ENCODE measurements around the gene PRSS36.
"Not testable (repeated sequence)": the region's sequence is repeated elsewhere in the genome, so short reads cannot be mapped to it uniquely, and the experiment has no call there.

Gene PRSS36

DNA sequence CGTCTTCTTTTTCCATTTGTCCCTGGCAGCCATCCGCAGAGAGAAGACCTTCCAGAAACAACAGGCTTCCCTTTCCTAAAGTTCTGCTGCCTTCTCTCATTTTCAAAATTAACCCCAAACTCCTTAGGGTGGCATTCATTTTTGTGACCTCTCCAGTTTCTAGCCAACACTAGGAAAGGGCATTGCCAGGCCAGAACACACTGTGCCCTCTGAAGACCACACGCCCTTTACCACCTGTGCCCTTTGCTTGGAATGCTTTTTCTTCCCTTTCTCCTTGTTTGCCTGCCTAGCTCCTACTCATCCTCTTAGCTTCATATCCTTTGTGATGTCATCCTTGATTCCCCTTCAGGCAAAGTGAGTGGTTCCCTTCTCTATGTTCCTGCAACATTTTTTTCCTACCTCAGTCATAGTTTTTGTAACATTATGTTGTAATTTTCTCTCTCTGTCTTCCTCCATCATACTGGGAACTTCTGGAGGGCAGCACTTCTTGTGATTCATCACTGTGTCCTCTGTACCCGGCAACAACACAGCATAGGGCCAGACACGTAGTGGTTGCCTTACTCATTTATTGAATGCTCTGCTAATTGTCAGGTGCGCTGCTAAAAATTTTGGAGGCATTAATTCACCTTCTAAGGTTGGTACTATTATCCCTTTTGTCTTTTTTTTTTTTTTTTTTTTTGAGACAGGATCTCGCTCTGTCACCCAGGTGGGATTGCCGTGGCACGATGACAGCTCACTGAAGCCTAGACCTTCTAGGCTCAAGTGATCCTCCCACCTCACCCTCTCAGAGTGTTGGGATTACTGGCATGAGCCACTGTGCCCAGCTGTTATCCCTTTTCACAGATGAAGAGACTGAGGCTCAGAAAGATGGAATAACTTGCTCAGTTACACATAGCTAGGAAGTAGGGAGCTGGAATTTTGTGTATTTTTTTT lies 31.4 kb downstream of the PRSS36 start:
- DNase-seq: peak; percentile 24

DNA sequence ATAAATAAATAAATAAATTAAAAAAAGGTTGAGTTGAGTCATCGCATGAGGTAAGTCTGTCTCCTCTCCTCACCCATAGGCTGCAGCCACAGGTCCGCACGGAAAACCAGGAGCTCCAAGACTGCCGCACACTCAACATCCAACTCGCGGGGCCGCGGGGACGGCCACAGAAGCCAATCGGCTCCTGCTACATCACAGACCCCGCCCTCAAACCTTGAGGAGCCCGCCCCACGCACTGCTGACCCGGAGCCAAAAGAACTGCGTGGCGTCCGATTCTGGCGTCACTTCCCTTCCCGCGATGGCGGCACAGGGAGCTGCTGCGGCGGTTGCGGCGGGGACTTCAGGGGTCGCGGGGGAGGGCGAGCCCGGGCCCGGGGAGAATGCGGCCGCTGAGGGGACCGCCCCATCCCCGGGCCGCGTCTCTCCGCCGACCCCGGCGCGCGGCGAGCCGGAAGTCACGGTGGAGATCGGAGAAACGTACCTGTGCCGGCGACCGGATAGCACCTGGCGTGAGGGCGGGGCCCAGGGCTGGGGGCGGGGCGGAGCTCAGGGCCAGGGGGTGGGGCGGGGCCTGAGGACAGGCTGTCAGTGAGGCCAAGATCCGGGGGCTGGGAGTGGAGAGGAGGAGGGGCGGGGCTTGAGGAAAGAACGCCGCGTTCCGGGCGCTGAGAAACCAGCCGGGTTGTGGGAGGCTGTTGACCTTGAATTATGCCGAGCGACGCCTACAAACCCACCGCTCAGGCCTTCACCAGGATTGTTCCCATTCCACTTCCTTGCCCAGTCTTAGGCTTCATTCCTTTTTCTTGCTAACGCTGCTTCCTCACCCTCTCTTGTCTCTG lies 32.3 kb downstream of the PRSS36 start, which contains the start of gene KAT8:
KAT8 (plus strand) TSS at position 281 of the 839 bp plus-strand sequence; CDS start at position 299, 18 bp downstream.
- DNase-seq: peak; percentile 94

DNA sequence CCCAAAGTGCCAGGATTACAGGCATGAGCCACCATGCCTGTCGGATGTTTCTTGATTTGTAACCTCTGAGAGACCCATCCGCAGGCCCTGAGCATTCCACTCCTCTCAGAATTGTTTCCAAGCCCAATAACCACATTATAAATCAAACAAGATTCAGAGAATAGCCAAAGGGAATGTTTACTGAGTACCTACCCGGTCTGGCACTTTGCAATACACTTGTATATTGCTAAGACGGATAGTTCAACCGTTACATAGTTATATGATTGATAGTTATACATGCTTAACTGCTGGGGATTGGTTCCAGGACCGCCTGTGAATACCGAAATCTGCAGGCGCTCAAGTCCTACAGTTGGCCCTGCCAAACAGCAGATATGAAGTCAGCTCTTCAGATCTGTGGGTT lies 35.4 kb downstream of the PRSS36 start:
- no peak for DNase-seq

DNA sequence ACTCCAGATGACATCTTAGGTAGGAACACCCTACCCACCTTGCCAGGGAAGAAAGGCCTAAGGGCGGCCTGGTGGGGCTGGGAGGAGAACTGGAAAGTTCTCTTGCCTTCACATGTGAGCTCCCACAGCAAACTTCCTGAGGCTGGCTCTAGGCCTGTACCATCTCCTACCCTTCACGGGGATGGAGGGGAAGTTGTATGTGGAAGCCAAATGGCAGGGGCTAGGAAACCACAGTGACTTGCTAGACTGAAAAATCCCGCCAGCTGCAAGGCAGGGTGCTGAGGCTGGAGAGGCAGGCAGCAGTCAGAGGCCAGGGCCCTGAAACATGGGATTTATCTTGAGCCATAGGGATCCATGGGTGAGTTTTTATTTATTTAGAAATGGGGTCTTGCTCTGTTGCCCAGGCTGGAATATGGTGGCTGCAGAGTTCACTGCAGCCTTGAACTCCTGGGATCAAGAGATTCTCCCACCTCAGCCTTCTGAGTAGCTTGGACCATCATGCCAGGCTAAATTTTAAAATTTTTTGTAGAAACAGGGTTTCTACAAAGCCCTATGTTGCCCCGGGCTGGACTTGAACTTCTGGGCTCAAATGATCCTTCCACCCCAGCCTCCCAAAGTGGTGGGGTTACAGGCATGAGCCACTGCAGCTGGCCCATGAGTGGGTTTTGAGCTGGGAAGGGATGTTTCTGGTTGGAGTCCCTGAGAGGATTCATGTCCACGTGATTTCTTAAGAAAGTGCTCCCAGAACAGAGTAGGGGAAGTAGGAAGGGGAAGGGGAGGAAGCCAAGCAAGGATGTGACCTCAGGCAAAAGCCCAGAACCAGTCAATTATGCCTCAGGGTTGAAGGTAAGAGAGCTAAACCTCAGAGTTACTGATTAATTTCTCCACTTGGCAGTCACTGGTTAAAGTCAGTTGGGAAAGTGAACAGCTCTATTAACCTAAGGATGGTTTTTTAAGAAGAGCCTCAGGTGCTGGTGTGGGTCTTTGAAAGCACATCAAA lies 36.4 kb downstream of the PRSS36 start:
- peak; percentile 79 for DNase-seq

DNA sequence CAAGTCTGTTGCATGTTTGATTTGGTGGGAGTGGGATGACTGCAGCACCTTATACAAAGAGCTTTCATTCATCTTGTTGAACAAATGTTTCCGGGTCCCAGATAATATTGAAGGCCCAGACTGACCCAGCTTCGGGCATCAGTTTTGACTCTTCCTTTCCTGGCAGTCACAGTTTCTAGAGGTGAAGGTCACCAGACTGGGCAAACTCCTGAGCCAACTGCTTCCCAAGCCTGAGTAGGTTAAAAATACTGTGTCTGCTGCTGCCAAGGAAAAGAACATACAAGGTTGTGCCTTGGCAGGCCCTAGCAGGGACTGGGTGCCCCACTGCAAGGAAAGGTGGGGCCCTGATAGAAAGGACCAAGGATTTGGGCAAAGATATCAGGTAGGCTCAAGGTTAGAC lies 37.2 kb downstream of the PRSS36 start:
- no peak for DNase-seq

DNA sequence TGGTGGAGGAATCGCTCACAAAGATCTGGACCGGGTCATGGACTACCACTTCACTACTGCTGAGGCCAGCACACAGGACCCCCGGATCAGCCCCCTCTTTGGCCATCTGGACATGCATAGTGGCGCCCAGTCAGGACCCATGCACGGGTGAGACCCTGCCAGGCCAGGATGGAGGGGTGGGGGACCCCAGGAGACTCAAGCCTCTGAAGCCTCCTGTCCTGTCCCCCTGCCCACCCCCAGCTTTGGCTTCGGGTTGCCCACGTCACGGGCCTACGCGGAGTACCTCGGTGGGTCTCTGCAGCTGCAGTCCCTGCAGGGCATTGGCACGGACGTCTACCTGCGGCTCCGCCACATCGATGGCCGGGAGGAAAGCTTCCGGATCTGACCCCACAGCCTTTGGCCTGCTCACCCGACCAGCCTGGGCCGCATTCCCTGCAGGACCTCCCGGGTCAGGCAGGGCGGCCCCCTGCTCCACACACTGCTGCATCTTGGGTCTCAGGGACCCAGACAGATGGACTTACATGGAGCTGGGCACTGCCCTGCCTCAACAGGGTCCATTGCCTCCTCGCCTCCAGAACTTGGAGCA lies 37.9 kb downstream of the PRSS36 start:
- no peak for DNase-seq

DNA sequence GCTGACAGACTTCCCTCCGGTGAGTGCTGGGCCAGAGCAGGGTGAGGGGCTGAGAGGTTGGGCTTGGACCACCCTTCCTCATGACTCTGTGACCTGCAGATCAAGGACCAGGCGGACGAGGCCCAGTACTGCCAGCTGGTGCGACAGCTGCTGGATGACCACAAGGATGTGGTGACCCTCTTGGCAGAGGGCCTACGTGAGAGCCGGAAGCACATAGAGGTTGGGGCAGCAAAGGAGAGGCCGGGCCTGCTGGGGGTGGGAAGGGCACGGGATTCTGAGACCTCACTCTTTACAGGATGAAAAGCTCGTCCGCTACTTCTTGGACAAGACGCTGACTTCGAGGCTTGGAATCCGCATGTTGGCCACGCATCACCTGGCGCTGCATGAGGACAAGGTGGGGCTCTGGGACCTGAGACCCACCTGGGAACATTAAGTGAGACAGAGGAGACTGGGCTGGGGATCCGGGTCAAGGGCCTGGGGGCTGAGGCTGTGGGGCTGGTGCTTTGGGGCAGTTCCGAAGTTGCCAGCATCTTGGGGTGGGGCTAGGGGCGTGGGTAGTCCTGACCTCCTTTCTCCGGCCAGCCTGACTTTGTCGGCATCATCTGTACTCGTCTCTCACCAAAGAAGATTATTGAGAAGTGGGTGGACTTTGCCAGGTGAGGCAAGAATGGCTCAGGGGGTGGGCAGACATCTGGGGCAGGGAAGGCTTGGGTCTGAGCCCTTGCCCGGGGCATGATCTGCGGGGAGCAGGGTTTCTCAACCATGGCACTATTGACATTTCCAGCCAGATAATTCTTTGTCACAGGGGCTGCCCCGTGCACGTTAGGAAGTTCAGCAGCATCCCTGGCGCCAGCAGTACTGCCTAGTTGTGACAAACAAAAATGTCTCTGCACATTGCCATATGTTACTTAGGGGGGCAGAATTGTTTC lies 39.5 kb downstream of the PRSS36 start:
- DNase-seq: no peak

DNA sequence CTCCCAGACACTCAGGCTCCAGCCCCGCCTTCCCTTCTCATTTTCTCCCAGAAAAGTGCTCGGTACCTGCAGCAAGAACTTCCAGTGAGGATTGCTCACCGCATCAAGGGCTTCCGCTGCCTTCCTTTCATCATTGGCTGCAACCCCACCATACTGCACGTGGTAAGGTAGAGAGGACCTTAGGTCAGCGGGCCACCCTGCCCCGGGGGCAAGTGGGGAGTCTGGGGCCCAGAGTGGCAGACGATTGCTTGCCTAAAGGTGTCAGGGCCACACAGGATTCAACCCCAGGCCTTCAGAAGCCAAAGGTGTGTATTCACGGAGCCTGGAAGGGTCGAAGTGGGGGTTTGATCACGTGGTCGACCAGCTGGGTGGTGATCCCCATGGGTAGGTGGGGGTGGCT lies 40.2 kb downstream of the PRSS36 start:
- DNase-seq: no peak

DNA sequence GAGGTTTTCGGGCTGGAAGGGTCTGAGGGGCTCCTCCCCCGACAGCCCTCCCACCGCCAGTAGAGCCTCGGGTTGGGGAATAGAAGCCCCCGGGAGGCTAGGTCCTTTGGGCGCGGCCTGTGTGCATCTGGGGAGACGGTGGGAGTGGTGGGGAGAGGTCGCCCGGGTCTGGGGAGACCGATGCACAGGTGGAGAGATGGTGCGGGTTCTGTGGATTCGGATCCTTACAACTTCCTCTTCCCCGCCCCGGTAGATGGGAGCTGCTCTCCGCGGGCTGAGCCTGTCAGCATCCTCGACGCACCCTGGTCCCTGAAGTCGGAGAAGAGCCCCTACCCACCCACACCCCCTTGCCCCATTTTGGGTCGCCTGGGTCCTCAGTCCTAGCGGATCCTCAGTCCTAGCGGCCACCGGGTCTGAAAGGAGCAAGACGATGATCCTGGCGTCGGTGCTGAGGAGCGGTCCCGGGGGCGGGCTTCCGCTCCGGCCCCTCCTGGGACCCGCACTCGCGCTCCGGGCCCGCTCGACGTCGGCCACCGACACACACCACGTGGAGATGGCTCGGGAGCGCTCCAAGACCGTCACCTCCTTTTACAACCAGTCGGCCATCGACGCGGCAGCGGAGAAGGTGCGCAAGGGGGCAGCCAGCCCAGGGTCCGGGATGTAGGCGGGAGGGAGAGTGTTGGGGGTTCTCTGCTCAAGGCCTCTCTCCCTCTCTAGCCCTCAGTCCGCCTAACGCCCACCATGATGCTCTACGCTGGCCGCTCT lies 40.9 kb downstream of the PRSS36 start:
- no peak for DNase-seq

DNA sequence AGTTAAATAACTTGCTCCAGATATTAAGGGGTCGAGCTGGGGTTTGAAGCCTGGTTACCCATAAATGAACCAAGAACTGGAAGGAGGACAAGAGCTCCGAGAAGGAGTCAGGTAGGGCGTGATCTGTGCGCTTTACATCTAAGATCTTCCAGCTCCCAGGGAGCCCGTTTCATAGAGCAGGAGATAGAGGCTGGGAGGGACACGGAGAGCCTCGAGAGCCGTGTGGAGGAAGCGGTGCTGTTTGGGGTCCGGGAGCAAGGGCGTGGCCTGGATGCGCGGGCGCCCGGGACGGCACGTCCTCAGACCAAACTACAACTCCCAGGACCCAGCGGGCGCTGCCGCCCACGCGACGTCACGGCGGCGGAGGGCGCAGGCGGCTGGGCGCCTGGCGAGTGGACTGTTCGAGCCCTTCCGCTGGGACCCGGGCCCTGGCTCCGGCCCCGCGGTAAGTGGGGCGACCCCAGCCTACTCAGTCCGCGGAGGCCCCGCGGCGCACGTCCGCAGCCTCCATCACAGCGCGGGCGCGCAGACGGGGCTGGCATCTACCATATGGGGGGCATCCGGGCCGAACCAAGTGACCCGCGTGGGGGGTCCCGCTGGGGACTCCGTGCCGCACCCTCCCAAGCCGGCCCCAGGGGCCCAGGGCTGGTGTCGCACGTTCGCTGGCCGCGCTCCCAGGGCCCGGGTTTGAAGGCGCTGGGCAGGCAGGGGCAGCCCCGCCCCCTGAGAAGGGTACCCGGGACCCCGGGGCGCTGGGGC lies 41.7 kb downstream of the PRSS36 start, which contains the start of gene BCKDK:
BCKDK (plus strand) TSS at position 352 of the 759 bp plus-strand sequence. CDS start 838 bp downstream, outside the sequence.
- DNase-seq: peak; percentile 28

DNA sequence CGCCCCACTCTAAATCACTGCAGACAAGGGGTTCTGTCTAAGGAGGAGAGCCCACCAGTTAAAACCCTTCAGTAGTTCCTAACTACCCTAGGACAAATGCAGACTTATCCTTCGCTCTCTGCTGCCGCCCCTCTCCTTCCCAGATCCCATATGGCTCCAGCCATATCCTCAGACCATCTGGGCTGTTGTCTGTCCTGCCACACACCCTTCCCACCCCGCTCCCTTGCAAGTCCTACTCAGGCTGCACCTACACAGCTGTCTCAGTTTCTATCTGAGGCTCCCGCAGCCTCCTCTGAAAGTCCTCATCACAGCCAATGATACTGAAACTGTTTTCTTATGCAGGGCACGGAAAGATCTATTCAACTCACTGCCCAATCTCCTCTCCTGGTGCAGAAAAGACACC lies 42.4 kb downstream of the PRSS36 start:
- no peak for DNase-seq

DNA sequence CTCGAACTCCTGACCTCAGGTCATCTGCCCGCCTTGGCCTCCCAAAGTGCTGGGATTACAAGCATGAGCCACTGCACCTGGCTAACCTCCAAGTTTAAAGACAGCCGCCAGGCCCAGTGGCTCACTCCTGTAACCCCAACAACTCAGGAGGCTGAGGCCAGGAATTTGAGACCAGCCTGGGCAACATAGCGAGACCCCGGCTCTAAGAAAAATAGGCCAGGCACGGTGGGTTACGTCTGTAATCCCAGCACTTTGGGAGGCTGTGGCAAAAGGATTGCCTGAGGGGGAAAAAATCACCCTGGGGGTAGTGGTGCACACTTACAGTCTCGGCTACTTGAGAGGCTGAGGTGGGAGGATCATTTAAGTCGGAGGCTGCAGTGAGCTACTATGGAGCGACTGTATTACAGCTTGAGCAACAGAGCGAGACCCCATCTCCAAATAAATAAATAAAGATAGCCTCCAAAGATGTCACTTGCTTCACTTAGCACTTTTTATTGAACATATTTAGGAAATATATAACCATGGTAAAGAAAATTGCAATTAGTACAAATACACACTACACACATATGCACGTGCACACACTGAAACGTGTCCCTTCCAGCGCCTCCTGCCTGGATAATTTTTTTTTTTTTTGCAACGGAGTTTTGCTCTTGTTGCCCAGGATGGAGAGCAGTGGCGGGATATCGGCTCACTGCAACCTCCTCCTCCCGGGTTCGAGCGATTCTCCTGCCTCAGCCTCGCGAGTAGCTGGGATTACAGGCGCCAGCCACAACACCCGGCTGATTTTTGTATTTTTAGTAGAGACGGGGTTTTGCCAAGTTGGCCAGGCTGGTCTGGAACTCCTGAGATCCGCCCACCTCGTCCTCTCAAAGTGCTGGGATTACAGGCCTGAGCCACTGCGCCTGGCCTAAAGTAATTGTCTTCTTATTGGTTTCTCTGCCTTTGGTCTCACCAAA lies 43.1 kb downstream of the PRSS36 start:
- DNase-seq: no peak

DNA sequence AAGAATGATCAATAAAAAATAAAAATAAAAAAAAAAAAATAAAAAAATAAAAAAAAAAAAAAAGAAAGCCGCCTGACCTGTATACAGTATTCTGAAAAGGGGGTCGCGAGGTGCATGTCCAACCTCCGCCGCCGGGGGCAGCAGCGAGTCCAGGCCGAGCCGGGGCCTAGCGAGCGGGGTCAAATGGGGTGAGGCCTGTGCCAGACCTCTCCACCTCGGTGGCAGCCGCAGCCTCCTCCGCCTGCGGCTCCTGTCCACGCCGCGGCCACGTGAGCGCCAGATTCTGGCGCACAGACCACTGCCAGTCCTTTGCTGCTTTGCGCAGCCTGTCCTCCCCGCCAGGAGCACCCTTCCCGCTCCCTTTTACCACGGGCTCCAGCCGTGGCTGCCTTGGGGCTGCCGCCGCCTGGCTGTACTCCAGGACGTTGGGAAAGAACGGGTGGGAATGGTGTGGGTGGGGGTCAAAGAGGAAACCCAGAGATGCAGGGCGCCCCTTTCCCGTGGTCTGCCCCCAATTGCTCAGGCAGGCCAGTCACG lies 44.1 kb downstream of the PRSS36 start:
- DNase-seq: peak; percentile 78

DNA sequence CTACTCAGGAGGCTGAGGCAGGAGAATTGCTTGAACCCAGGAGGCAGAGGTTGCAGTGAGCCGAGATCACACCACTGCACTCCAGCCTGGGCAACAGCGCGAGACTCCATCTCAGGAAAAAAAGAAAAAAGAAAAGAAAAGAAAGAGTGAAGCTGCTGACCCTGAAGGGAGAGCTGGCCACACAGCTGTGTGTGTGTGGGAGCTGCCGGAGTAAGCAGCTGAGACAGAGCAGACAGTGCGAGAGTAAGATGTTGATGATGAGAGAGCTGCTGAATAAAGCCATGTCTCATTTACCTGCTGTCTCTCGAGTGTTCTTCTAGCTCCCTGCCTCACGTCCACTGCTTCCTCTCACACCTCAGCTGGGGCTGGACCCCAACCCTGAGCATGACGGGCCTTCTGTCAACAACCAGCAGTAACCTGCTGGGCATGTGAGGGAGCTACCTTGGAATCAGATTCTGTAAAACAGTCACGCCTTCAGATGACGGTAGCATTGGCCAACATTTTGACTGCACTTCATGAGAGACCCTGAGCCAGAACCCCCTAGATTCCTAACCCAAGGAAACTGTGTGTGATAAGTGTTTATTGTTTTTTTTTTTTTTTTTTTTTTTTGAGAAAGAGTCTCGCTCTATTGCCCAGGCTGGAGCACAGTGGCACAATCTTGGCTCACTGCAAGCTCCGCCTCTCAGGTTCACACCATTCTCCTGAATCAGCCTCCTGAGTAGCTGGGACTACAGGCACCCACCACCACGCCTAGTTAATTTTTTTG lies 48.8 kb downstream of the PRSS36 start:
- DNase-seq: not testable (repeated sequence)

DNA sequence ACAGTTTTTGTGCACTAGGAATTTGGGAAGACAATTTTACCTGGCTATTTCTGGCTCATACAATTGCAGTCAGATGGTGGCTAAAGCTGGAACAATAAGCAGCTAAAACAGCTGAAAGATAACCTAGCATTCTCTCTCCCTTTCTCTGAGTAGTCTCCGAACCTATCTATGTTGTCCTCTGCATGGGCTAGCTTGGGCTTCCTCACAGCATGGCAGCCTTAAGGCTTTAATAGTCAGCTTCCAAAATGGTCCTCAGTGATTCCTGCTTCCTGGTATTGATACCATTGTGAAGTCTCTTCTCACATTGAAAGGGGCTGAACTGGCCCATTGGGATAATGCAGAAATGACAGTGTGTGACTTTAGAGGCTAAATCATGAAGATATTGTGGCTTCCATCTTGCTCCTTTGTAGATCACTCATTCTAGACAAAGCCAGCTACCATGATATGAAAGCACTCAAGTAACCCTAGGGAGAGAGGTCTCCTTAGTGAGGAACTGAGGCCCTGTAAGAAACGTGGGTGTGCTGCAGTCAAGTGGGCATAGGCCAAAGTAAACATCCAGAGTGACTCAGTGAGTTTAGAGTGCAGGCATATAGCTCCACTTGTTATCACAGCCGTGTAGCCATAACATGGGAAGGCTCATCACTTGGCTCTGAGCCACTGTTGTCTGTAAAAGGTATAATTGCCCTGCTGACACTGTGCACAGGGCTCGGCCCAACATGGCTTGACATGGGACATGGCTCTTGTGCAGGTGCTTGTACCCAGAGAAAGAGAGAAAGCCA lies 49.8 kb downstream of the PRSS36 start:
- DNase-seq: no peak
